Endothelial cell of umbilical vein (primary cell): ENCODE data around the gene SLC12A7. TPM values are rescaled to one million over a fixed set of nuclear protein-coding genes. Genes with fewer than 3 reads are reported as not detected.

Experiments used
- BruUV-seq: library from RNA; stranded (reverse); fragments of 400-500 nt; replicated peaks from 2 replicates; lab custom pipeline; 2021; lab: Mats Ljungman, UMichigan
- CTCF ChIA-PET: fragments of 300-600, 350-600 bp; sonication (Branson Sonifier 250); formaldehyde crosslinking; loops from one replicate; lab custom pipeline; 2021; ENCODE audit warnings: antibody characterized with exemption, inconsistent platforms; lab: Charles Lee
- POLR2A ChIA-PET: fragments of 300-600, 350-600 bp; sonication (Branson Sonifier 250); formaldehyde crosslinking; loops from one replicate; lab custom pipeline; 2021; ENCODE audit warnings: antibody characterized with exemption, inconsistent platforms; lab: Charles Lee
- DNase-seq: peaks from one replicate; pipeline ENCODE4 v3.0.0-alpha.2; 2011; ENCODE audit warnings: low read depth, low spot score
- FAIRE-seq: peaks from 2 replicates; lab custom pipeline; 2011; peaks lifted over from hg19 to GRCh38; lab: Jason Lieb, UNC
- H2AFZ ChIP-seq: 2 replicates; pipeline ENCODE4 v1.6.0; 2012; ENCODE audit warnings: low read depth, low read length, control low read depth, inconsistent platforms
- H3K27ac ChIP-seq: 2 replicates; pipeline ENCODE4 v1.5.1; 2011; ENCODE audit warnings: low read depth, mild to moderate bottlenecking, control low read depth, low read length, moderate library complexity; ENCODE audit not compliant: insufficient read depth
- H3K27me3 ChIP-seq, 2 experiments: 2 replicates each; pipeline versions ENCODE4 v1.6.0 to v1.6.1; 2011; ENCODE audit warnings: low read length in 2 of 2, mixed read lengths in 1 of 2; ENCODE audit not compliant: control insufficient read depth in 2 of 2, insufficient read depth in 2 of 2
- H3K36me3 ChIP-seq, 2 experiments: 2 replicates in 1 of 2; 3 replicates in 1 of 2; pipeline ENCODE4 v1.5.1; 2011; ENCODE audit warnings: low read length in 2 of 2, mild to moderate bottlenecking in 1 of 2, moderate library complexity in 1 of 2; ENCODE audit not compliant: control insufficient read depth in 2 of 2, insufficient read depth in 2 of 2; ENCODE audit errors: extremely low read depth in 1 of 2
- H3K4me1 ChIP-seq: 3 replicates; pipeline ENCODE4 v1.5.1; 2011; ENCODE audit warnings: mild to moderate bottlenecking, low read length; ENCODE audit not compliant: control insufficient read depth, insufficient read depth; ENCODE audit errors: extremely low read depth
- H3K4me2 ChIP-seq: 2 replicates; pipeline ENCODE4 v1.6.1; 2011; ENCODE audit warnings: low read length, control low read depth, mixed read lengths; ENCODE audit not compliant: insufficient read depth
- H3K4me3 ChIP-seq, 3 experiments: fragments of 200-600 bp in 1 of 3; sonication (generic), shearing (Covaris generic) in 1 of 3; replicated peaks in 1 of 3; 2 replicates each; pipeline ENCODE4 v1.5.1; 2011 to 2016; ENCODE audit warnings: control low read depth in 3 of 3, low read length in 3 of 3, mild to moderate bottlenecking in 2 of 3, inconsistent platforms in 1 of 3, low read depth in 1 of 3, moderate library complexity in 1 of 3; ENCODE audit not compliant: insufficient read depth in 1 of 3
- H3K79me2 ChIP-seq: 2 replicates; pipeline ENCODE4 v1.6.0; 2012; ENCODE audit warnings: low read length, inconsistent platforms; ENCODE audit not compliant: control insufficient read depth, insufficient read depth
- H3K9ac ChIP-seq: replicated peaks from 2 replicates; pipeline ENCODE3; 2011; ENCODE audit warnings: low read length, control low read depth; ENCODE audit not compliant: insufficient read depth; ENCODE audit errors: extremely low read depth
- H3K9me1 ChIP-seq: replicated peaks from 3 replicates; pipeline ENCODE4 v1.6.0; 2011; ENCODE audit warnings: mild to moderate bottlenecking, low read length; ENCODE audit not compliant: control insufficient read depth, insufficient read depth; ENCODE audit errors: extremely low read depth
- H3K9me3 ChIP-seq: replicated peaks from 2 replicates; pipeline ENCODE4 v1.5.1; 2012; ENCODE audit warnings: low read length, inconsistent platforms; ENCODE audit not compliant: control insufficient read depth, insufficient read depth
- H4K20me1 ChIP-seq: replicated peaks from 2 replicates; pipeline ENCODE3; 2011; ENCODE audit warnings: mild to moderate bottlenecking, low read length; ENCODE audit not compliant: control insufficient read depth, insufficient read depth; ENCODE audit errors: extremely low read depth
- CTCF ChIP-seq, 2 donors: IDR thresholded peaks; 1 replicate in 1 of 2; 2 replicates in 1 of 2; pipeline ENCODE4 v1.5.1; 2011; ENCODE audit warnings: low read length in 2 of 2, mild to moderate bottlenecking in 2 of 2, moderate library complexity in 2 of 2, control low read depth in 1 of 2, inconsistent platforms in 1 of 2, low read depth in 1 of 2; ENCODE audit not compliant: insufficient read depth in 1 of 2; ENCODE audit errors: extremely low read depth in 1 of 2
- EZH2 ChIP-seq: IDR thresholded peaks from 2 replicates; pipeline ENCODE4 v1.6.1; 2012; ENCODE audit warnings: borderline replicate concordance, low read depth, mild to moderate bottlenecking, moderate library complexity, low read length, inconsistent platforms; ENCODE audit not compliant: severe bottlenecking
- FOS ChIP-seq: IDR thresholded peaks from 2 replicates; pipeline ENCODE4 v1.6.1; 2011; ENCODE audit warnings: mild to moderate bottlenecking, low read length, moderate library complexity, borderline replicate concordance; ENCODE audit not compliant: insufficient read depth
- GATA2 ChIP-seq: IDR thresholded peaks from 2 replicates; pipeline ENCODE4 v1.7.0; 2011; ENCODE audit warnings: low read depth, mild to moderate bottlenecking, moderate library complexity, mixed read lengths, low read length; ENCODE audit not compliant: insufficient read length, insufficient read depth
- JUN ChIP-seq: IDR thresholded peaks from 2 replicates; pipeline ENCODE4 v1.6.1; 2011; ENCODE audit warnings: borderline replicate concordance, low read depth; ENCODE audit not compliant: insufficient read length, insufficient read depth
- MAX ChIP-seq: IDR thresholded peaks from 2 replicates; pipeline ENCODE4 v1.6.1; 2011; ENCODE audit not compliant: insufficient read depth, insufficient read length
- MYC ChIP-seq: IDR thresholded peaks from one replicate; pipeline ENCODE4 v1.6.1; 2011; ENCODE audit warnings: mild to moderate bottlenecking, low read depth, low read length
- POLR2A ChIP-seq: IDR thresholded peaks from 2 replicates; pipeline ENCODE4 v1.6.1; 2012; ENCODE audit warnings: low read depth, mild to moderate bottlenecking, control low read depth, low read length
- POLR2AphosphoS5 ChIP-seq: IDR thresholded peaks from 2 replicates; pipeline ENCODE4 v1.6.1; 2012; ENCODE audit warnings: low read depth, mild to moderate bottlenecking, control low read depth, low read length, moderate library complexity; ENCODE audit not compliant: insufficient read depth
- dilution Hi-C: fragments of 300-500 bp; cut with MboI; formaldehyde crosslinking; loops from one replicate; pipeline ENCODE4 v1.15.0; 2019; ENCODE audit warnings: low sequenced_read_pairs; ENCODE audit not compliant: extremely low pct_ligation_motif_present
- intact Hi-C: fragments of 100-400 bp; cut with micrococcal nuclease; formaldehyde crosslinking; loops from one replicate; pipeline ENCODE4 v1.10.0; 2022
- polyA plus RNA-seq, 4 experiments: library from polyadenylated mRNA; depleted of rRNA in 3 of 4; stranded (reverse) in 3 of 4; unstranded in 1 of 4; fragments of >200 nt; gene quantifications; 2 replicates each; pipeline versions ENCODE4 v1.2.1 to v1.2.3, GENCODE V29; 2011 to 2012; ENCODE audit warnings: missing spikeins in 1 of 4
- total RNA-seq: library from RNA; stranded (reverse); gene quantifications from 2 replicates; pipeline ENCODE4 v1.2.3, GENCODE V29; 2021

SLC12A7 gene
- total and polyA plus RNA-seq, 2 donors (not counting 3 experiments of a cell fraction or from before 2014, with no cell fraction given) = 16.4 to 38.8 TPM

GRCh38 chr5:1010641-1011046 is 101.2 kb downstream of the SLC12A7 start:
- Histone ChIP-seq H3K9me3 (no peaks in the 10 kb centered on the region), H3K9me1 (no peaks in the 10 kb centered on the region), H4K20me1 (no peaks in the 10 kb centered on the region), H3K4me2 (no peak overlapping the region), H3K4me1 (no peaks in the 10 kb centered on the region), H2AFZ (no peak overlapping the region), H3K9ac (no peak overlapping the region), H3K27ac (no peak overlapping the region), H3K27me3 (peaks cover 21 to 24% of the 10 kb centered on the region in 2 experiments), H3K79me2 (no peaks in the 10 kb centered on the region), H3K4me3 (no peak overlapping the region), H3K36me3 (no peaks in the 10 kb centered on the region)
- POLR2A ChIA-PET = no interaction called here
- BruUV-seq = no TSS peak
- CTCF ChIA-PET = interaction anchor here (0.9 to 1.0 kb wide), 3 partner anchors 20 to 87 kb away, joined by 3 to 8 read pairs (median 4); no protein-coding TSS in a partner anchor
- DNase-seq (no peak), FAIRE-seq (no peak)
- dilution Hi-C loops (no loop called here), intact Hi-C loops (no loop called here)
- TF ChIP-seq POLR2AphosphoS5 (no peak), MYC (no peak), GATA2 (no peak), FOS (no peak), JUN (no peak), EZH2 (no peak), POLR2A (no peak), MAX (no peak), CTCF (IDR thresholded peaks at IDR 0.05; ENCODE audit: extremely low read depth in 1 of 2, insufficient read depth in 1 of 2, low read depth in 1 of 2, low read length in 2 of 2) (no peak)
